ENCODE results near the gene BRSK1.

- TF ChIP-seq POLR2AphosphoS5 (IDR thresholded peaks at IDR 0.05; ENCODE audit: borderline replicate concordance, low read depth, low read length) (no peak), EZH2 (IDR thresholded peaks at IDR 0.05) (no peak)
Measured at GRCh38 chr19:55249841-55250240, 34.0 kb upstream of the BRSK1 start.

Measured in SK-N-MC (cell line).